Epithelial cell of prostate (primary cell): Measurements from ENCODE around the gene EXD3.

Experiments used
- DNase-seq: peaks from one replicate; pipeline ENCODE4 v3.0.0-alpha.2; 2011; ENCODE audit warnings: low read depth, low spot score
- H3K27ac ChIP-seq: fragments of 450-650 bp; 2 replicates; pipeline ENCODE4 v1.5.1; 2017; ENCODE audit warnings: mild to moderate bottlenecking

EXD3 gene

DNA sequence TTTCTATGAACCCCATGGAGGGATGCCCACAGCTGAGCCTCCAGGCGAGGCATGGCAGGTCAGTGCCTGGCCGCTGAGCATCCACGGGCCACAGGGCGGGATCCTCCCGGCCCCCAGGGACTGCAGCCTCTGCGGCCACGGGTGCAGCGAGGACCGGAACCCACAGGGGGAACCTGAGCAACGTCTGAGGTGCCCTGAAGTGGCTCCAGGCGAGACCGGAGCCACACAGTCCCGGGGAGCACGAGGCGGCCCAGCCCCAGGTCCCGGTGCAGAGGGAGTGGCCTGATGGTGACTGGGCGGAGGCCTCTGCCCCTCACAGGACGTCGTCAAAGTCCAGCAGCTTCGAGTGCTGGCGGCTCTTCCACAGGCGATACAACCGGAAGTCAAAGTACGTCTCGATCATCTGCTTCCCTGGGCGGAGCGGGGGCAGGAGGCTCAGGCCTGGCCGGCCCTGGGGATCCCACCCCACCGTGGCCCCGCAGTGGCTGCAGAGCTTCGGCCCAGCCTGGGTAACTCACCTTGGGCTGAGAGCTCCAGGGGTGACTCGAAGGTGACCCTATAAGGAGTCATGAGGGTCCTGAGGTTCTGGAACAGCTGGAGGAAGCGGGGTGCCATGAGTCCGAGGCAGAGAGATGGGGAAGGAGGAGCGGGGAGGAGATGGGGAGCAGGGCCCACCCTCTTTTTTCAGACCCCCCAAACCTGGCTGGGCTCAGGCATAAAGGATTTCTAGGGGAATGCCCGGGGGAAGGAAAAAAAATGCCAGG lies 26.3 kb upstream of the EXD3 start:
- no peak overlapping the region for H3K27ac ChIP-seq
- no peak for DNase-seq

DNA sequence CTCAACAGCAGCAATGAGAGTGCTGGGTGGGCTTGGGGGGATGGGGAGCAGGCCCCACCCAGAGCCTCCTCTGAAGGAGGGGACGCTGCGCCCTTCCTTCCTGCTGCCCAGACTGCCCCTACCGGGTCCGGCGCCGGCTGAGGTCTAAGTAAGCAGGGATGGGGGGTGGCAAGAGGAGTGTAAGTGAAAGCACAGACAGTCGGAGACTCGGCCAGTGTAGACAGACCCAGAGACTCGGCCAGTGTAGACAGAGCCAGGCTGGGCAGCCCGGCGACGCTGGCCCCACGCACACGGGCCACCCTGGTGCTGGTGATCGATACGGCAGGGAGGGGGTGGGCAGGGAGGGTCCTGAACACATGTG lies 25.6 kb upstream of the EXD3 start:
- no peak overlapping the region for H3K27ac ChIP-seq
- DNase-seq = no peak

DNA sequence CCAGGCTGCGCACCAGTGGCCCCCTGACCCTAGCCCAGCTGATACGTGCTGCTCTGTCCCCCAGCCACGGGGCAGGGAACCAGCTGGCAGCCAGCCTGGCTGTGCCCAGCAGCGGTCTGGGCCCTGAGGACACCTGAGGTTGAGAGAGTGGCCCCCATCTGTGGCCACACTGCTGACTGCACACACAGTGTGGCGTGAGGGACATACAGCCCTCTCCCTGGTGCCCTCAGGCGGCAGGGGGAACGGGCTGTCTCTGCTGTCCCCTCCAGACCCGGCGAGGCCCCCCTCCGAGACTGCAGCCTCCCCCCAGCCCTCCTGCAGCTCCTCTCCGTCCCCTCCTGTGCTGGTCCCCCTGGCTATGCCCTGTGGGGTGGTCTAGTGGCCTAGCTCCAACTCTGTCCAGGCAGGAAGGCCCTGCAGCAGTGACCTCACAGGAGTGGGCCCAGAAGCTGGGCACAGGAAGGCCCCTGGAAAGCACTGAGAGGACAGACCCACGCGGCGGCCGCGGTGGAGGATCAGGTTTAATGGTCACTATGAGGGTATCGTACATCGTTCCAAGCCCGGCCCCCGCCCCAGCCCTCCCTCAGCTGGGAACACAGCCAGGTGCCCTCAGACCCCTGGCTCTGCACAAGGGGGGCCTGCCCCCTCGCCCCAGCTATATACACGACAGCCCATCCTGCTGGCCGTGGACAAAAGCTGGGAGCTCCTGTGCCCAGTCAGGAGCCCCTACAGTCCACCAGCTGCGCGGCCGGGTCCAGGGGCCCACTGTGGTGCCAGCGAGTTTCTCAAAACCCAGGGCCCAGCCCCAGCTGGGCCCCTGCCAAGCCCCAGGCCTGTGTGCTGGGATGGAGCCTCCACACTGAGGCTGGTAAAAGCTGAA lies 25.0 kb upstream of the EXD3 start:
- H3K27ac ChIP-seq = no peak overlapping the region
- no peak for DNase-seq

DNA sequence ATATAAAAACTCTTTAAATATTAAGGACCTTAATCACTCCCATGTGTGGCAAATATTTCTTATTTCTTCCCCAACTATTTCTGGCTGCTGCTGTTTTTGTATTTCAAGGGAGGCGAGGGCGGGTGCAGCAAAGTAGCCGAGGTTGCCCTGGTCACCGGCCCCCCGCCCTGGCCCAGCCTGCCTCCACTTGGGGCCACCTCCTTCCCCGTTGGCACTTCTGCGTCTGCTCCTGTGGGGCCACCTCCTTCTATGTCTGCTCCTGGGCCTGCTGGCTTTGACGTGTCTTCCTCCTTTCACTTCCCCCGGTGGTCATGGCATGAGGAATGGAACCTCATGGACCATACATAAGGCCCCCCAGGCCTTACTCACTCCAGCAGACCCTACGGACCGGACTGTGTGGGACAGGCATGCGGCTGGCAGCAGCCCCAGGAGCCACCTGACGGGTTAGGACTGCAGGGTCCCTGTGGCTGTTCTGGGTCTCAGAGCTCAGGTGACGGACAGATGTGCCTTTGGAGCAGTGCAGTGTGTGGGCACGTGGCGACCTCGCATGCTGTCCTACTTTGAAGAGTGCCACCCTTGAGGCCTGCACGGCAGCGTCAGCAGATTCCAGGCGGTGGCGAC lies 24.0 kb upstream of the EXD3 start:
- no peak for DNase-seq
- no peak overlapping the region for H3K27ac ChIP-seq

DNA sequence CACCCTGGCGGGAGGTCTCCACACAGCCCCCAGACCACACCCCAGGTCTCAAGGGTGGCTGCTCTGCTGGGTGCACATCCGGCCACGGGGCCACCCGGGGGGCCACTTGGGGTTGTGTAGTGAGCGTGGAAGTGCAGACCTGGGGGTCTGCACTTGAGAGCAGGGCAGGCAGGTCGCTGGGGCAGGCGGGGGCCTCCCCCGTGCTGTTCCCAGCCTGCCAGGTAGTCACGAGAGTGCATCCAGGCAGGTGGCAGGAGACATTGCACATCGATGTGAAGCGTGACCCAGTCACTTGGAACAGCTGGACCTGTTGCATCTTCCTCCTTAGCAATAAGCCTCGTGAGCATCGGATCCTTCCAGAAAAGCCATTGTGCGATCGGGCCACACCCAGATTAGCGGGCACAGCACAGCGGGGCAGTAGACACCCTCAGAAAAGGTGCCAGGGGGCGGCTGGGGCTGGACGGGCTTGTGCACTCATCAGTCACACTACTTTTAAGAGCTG lies 23.0 kb upstream of the EXD3 start:
- no peak for DNase-seq
- no peak overlapping the region for H3K27ac ChIP-seq

DNA sequence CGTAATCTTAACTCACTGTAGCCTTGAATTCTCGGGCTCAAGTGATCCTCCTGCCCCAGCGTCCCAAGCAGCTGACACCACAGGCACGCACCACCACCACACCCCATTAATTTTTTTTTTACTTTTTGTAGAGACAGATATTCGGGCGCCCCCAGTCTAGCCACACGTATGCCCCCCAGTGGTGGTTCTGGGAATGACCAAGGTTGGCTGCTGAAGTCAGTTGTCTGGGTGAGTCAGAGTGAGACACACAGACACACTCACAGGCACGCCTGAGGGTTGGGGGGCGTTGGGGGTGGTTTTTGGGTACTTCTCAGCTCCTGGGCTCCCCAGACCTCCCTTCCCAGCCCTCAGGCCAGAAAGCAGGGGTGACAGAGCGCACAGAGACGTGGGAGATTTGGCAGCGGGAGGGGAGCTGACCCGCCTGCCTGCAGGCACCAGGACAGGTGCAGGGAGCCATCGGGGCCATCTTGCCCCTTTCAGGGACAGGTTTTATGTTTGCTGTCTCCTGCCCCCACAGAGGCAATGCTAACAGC lies 22.4 kb upstream of the EXD3 start:
- no peak overlapping the region for H3K27ac ChIP-seq
- DNase-seq = peak; percentile 22

DNA sequence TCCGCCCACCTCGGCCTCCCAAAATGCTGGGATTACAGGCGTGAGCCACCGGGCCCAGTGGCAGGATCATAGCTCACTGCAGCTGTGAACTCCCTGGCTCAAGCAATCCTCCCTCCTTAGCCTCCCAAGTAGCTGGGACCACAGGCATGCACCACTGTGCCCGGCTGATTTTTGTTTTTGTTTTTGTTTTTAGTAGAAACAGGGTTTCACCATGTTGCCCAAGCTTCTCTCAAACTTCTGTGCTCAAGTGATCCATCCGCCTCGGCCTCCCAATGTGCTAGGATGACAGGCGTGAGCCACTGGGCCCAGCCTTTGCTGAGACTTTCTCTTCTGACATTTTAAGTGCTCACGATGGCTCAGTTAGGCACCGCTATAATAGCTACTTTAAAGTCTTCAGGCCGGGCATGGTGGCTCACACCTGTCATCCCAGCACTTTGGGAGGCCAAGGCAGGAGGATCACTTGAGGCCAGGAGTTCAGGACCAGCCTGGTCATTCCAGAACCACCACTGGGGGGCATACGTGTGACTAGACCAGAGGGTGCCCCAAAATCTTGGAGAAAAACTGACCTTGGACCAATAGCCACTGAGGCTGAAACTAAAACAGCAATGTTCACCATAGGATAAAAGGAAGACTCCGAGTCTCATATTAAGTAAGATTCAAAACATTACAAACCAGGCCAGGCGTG lies 21.3 kb upstream of the EXD3 start:
- no peak for DNase-seq

DNA sequence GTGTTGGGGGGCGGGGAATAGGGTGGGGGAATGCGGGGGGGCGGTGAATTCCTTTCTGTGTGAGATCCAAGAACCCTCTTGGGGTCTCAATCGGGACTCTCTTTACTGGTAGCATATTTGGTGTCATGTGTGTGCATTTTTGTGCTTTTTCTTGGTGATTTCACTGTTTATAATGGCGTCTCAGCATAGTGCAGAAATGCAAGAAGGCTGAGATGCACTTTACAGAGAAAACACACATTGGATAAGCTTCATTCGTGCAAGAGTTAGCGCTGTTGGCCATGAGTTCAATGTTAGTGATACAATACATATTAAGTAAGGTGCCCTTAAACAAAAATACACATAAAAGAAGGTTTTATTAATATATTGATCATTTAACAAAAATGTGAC lies 19.0 kb upstream of the EXD3 start:
- DNase-seq = no peak
- H3K27ac ChIP-seq = no peak overlapping the region

More for the DNA sequence above, 21.3 kb upstream of the EXD3 start:
- no peak overlapping the region for H3K27ac ChIP-seq

DNA sequence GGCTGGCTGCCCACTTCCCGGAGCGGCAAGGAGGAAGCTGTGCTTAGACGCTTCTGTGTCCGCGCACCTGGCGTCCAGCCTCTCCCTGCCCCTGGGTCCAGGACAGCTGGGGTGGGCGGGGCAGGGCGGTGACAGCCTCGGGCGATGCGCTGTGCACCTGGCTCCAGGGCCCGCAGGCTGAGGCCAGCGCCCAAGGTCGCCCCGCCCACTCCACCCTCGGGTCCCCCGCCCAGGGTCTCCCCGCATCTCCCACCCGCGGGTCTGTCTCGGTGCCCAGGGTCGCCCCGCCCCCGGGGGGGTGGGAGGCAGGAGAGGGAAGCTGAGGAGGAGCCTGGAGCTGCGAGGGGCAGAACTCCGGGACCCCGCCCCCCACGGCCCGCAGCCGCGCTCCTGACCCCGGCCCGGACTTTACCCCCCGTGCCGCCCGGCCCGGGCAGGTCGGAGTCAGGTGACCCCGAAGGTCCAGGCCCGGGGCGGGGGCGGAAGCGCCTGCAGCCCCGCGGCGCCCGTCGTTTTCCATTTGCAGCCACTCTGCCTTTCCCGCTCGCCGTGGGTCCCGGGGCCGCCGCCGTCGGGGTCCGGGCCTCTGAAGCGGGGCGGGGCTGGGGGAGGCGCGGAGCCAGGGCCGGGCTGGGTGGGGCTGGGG lies 18.4 kb upstream of the EXD3 start, which contains the start of gene ENTPD8:
TSS of gene ENTPD8 (minus strand) at position 69 of the 646 bp plus-strand sequence. CDS start 3,072 bp downstream, outside the sequence.
- no peak within 1 kb of the TSS for H3K27ac ChIP-seq
- no peak for DNase-seq

DNA sequence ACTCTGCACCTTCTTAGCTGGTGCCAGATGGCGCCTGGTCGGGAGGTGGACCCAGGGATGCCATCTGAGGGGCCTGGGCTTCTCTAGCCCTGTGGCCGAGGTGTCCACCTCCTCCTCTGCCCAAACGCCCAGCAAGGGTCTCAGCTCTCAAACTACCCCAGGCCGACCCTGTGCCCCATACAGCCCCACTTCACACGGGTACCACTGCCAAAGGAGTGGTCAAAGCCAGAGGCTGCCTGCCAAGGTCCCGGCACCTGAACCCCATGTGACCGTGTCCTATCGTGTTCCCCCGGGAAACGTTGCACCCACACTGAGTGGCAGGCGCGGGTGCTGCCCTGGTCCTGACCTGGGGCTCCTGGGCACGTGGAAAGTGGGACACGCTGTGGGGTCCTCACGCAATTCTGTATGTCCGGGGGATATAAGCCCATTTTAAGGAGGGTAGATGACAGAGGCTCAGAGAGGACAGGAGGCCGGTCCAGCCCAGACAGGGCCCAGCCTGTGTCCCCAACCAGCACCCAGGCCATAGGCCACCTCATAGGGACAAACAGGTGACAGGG lies 16.3 kb upstream of the EXD3 start:
- DNase-seq = no peak
- no peak overlapping the region for H3K27ac ChIP-seq

DNA sequence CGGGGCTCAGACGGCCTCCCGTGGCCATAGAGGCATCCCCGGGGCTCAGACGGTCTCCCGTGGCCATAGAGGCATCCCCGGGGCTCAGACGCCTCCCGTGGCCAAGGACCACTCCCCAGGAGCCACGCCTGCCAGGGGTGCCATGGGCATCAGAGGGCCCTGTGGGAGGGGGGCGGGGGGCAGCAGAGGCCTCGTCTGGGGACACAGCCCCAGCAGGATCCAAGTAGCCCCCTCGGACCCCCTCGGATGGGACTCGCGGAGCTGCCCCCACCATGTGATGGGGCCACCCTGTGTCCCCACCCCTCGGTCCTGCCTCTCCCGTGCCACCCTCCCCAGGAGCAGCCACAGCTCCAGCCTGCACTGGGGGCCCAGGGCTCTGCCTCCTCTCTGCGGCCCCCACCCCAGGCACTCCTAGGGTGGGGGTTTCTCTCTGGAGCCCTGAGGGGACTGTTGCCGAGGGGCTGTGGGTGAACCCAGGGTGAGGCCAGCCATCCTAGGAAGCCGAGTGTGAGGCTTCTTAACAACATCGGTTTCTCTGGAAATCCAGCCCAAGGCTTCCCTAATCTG lies 15.7 kb upstream of the EXD3 start:
- no peak overlapping the region for H3K27ac ChIP-seq
- no peak for DNase-seq

DNA sequence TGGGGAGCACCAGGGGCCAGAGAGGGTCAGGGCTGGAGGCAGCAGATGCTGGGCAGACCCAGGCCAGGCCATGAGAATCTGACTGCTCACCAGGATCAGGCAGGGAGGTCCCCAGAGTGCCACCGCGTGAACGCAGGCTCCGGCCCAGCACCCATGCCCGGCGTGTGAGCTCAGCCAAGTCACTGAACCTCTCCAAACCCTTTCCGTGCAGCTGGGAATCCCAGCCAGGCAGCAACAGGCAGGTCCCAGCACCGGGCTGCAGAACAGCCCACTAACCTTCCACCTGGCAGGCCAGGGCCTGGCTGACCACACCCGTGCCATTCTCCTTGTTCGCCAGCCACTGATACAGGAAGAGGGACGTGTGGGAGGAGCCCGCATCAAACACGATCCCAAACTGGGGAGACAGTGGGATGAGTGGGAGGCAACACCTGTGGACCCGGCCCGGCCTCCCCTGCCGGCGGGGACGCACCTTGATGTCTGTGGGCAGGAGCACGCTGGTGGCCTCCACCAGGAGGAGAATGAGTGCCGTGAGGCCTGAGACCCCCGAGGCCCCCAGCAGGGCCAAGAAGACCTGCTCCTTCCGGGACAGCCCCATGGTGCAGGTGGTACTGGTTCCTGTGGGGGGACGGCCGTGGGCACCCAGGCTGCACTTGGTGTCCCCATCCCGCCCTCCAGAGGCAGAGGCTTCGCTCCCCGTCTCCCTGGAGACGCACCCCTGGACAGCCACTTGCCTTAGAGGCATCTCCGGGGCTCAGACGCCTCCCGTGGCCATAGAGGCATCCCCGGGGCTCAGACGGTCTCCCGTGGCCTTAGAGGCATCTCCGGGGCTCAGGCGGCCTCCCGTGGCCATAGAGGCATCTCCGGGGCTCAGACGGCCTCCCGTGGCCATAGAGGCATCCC lies 15.0 kb upstream of the EXD3 start:
- no peak for DNase-seq
- no peak overlapping the region for H3K27ac ChIP-seq

DNA sequence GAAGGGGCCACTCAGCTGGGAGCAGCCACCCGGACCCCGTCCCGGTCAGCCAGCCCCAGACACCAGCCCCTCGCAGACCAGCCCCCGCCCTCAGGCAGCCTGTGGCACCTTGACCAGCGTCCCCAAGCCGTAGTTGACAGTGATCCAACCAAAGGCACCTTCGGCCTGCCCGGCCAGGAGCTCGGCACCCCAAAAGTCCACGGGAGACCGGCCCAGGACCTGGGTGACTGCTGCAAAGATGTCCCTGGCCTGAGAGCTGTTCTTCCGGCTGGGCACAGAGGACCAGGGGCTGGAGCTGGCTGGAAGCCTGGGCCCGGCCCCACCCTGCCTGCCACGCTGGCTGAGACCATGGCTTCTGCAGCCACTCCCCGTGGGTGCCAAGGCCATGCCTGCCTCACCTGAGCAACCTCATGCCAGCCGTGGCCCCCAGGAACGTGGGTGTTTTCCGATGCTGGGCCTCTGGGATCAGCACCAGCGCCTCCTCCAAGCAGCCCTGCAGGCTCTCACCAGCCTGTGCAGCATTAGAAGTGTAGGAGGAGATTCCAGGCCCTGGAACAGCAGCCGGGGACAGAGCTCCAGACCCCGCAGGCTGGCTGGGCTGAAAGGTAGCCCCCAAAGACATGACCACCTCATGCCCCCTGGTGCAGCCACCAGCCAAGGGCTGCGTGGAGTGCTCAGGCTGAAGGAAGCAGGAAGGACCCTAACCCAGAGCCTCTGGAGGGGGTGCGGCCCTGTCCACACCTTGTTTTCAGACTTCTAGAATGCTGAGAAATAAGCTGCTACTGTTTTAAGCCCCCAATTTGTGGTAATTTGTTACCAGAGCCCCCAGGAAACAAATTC lies 14.0 kb upstream of the EXD3 start:
- no peak for DNase-seq
- no peak overlapping the region for H3K27ac ChIP-seq

DNA sequence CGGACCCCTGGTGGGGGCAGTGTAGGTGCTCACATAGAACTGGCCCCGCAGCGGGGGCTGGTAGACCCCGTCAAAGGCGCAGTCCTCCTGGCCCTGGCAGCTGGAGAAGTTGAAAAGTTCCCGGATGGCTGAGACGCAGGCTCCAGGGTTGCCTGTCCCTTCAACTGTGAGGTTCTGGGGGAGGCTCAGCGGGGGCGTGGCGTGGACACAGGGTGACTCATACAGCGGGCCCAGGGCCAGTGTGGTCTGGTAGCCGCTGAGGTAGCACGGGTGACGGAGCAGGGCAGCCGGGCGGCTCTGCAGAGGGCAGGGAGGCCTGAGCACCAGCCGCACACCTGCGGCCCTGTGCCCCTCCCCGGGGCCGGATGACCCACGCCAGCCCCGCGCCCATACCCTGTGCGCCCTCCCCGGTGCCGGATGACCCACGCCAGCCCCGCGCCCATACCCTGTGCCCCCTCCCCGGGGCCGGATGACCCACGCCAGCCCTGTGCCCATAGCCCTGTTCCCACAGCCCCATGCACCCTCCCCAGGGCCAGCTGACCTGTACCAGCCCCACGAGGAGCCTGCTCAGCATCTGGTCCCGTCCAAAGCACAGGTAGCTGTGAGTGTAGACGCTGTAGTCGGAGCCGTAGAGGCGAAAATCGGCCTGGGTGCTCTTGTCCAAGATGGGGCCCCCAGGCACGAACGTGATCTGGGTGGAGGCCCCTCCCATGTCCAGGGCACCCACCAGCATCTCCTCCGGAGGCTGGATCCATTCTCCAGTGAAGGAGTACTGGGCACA lies 13.2 kb upstream of the EXD3 start:
- H3K27ac ChIP-seq = no peak overlapping the region
- no peak for DNase-seq

DNA sequence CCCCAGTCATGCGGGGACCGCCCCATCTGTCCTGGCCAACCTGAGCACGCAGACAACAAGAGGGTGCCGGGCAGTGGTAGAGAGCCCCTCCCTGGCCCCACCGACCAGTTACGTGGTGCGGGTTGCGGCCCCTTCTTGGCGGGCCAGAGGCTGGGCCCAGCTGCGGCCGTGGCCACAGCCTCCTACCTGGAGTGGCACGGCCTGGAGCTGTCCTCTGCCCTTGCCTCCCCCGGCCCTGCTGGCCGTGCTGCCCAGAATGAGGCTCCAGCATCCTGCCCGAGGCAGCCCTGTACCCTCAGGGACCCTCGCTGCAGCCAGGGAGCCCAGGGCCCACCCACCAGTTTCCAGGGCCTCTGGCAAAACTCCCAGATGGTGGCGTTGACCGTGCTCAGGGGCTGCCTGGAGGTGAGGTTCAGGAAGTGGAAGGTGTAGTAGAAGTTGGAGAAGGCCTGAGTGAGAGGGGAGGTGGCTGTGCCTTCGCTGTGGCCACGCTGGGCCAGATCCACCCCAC lies 12.5 kb upstream of the EXD3 start:
- no peak for DNase-seq
- H3K27ac ChIP-seq = no peak overlapping the region
